OCI-LY7 (cell line): ENCODE data around the gene CFAP161. TPM values are rescaled to one million over a fixed set of nuclear protein-coding genes. Genes with fewer than 3 reads are reported as not detected.

Experiments used
- Bru-seq: library from RNA; stranded (reverse); fragments of 400-500 nt; gene quantifications from one replicate; lab custom pipeline; 2021; lab: Mats Ljungman, UMichigan
- BruChase-seq, 2 experiments: library from RNA; stranded (reverse); fragments of 400-500 nt; gene quantifications; one replicate each; lab custom pipeline; 2021; lab: Mats Ljungman, UMichigan
- BruUV-seq: library from RNA; stranded (reverse); fragments of 400-500 nt; replicated peaks from 2 replicates; lab custom pipeline; 2021; lab: Mats Ljungman, UMichigan
- CTCF ChIA-PET: fragments of 300-600 bp; sonication (Branson Sonifier 250); formaldehyde crosslinking; loops from one replicate; lab custom pipeline; 2022; ENCODE audit warnings: antibody characterized with exemption; ENCODE audit not compliant: unreplicated experiment; lab: Charles Lee
- POLR2A ChIA-PET: fragments of 300-600 bp; sonication (Branson Sonifier 250); formaldehyde crosslinking; loops from one replicate; lab custom pipeline; 2022; ENCODE audit warnings: antibody characterized with exemption; lab: Charles Lee
- DNase-seq: peaks from one replicate; pipeline ENCODE4 v3.0.0-alpha.2; 2015; ENCODE audit warnings: low spot score
- H2AFZ ChIP-seq: fragments of 200-600 bp; sonication (generic), shearing (Covaris generic); 2 replicates; pipeline ENCODE4 v1.6.1; 2014; ENCODE audit warnings: mild to moderate bottlenecking, antibody characterized with exemption, low read length, moderate library complexity
- H3K27ac ChIP-seq: fragments of 200-600 bp; sonication (generic); 2 replicates; pipeline ENCODE4 v1.5.1; 2014; ENCODE audit warnings: mixed run types, low read depth, mild to moderate bottlenecking, moderate library complexity, low read length, inconsistent platforms; ENCODE audit not compliant: poor library complexity, severe bottlenecking
- H3K36me3 ChIP-seq: fragments of 200-600 bp; sonication (generic); 2 replicates; pipeline ENCODE4 v1.6.1; 2014; ENCODE audit warnings: mild to moderate bottlenecking, antibody characterized with exemption, low read length, moderate library complexity, mixed read lengths; ENCODE audit not compliant: insufficient read depth
- H3K4me1 ChIP-seq: fragments of 200-600 bp; sonication (generic); 2 replicates; pipeline ENCODE4 v1.5.1; 2014; ENCODE audit warnings: mild to moderate bottlenecking, low read length; ENCODE audit not compliant: insufficient read depth, poor library complexity, severe bottlenecking
- H3K4me2 ChIP-seq: fragments of 200-600 bp; sonication (generic); 2 replicates; pipeline ENCODE4 v1.6.1; 2014; ENCODE audit warnings: mild to moderate bottlenecking, low read length
- H3K4me3 ChIP-seq: fragments of 200-600 bp; sonication (generic); 2 replicates; pipeline ENCODE4 v1.5.1; 2014; ENCODE audit warnings: mild to moderate bottlenecking, low read depth, low read length; ENCODE audit not compliant: poor library complexity, severe bottlenecking
- H3K79me2 ChIP-seq: fragments of 200-600 bp; sonication (generic); 2 replicates; pipeline ENCODE4 v1.6.1; 2016; ENCODE audit warnings: low read depth, mild to moderate bottlenecking, low read length, moderate library complexity, mixed read lengths; ENCODE audit not compliant: insufficient read depth
- H3K9me2 ChIP-seq: fragments of 200-600 bp; sonication (generic); 2 replicates; pipeline ENCODE4 v1.6.1; 2016; ENCODE audit warnings: mild to moderate bottlenecking, low read length, mixed read lengths; ENCODE audit not compliant: insufficient read depth
- H3K9me3 ChIP-seq: fragments of 200-600 bp; sonication (generic); 2 replicates; pipeline ENCODE4 v1.6.1; 2014; ENCODE audit warnings: mild to moderate bottlenecking, mixed run types, low read length, mixed read lengths
- H4K20me1 ChIP-seq: fragments of 200-600 bp; sonication (generic); 2 replicates; pipeline ENCODE4 v1.6.1; 2014; ENCODE audit warnings: mild to moderate bottlenecking, antibody characterized with exemption, low read length, moderate library complexity, mixed read lengths; ENCODE audit not compliant: insufficient read depth
- CTCF ChIP-seq: fragments of 200-600 bp; sonication (generic); conservative IDR thresholded peaks from 2 replicates; pipeline ENCODE4 v1.5.1; 2014; ENCODE audit warnings: mild to moderate bottlenecking, antibody characterized with exemption, low read length, moderate library complexity, mixed read lengths
- EZH2phosphoT487 ChIP-seq: fragments of 200-600 bp; sonication (generic); IDR thresholded peaks from 2 replicates; pipeline ENCODE4 v1.6.1; 2018; ENCODE audit warnings: low read depth, borderline replicate concordance, mild to moderate bottlenecking, mixed run types, antibody characterized with exemption, low read length, moderate library complexity, mixed read lengths
- intact Hi-C: fragments of 100-400 bp; cut with micrococcal nuclease; formaldehyde crosslinking; loops from one replicate; pipeline ENCODE4 v1.10.0; 2022; ENCODE audit not compliant: unreplicated experiment
- long read RNA-seq: library from polyadenylated mRNA; stranded (forward); transcript quantifications from one replicate; pipeline ENCODE4 v2.0.0, GENCODE V29; 2022
- total RNA-seq, 2 experiments: library from RNA; depleted of rRNA in 1 of 2; stranded (reverse); fragments of >200 nt in 1 of 2; shearing (Covaris generic) in 1 of 2; gene quantifications; 2 replicates each; pipeline ENCODE4 v1.2.3, GENCODE V29; 2014 to 2022

The CFAP161 gene, protein sequence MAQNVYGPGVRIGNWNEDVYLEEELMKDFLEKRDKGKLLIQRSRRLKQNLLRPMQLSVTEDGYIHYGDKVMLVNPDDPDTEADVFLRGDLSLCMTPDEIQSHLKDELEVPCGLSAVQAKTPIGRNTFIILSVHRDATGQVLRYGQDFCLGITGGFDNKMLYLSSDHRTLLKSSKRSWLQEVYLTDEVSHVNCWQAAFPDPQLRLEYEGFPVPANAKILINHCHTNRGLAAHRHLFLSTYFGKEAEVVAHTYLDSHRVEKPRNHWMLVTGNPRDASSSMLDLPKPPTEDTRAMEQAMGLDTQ
- total RNA-seq (2014; rRNA removed; shearing (Covaris generic)) (not detected in 2 replicates), total RNA-seq (2022) (not detected in 2 replicates), Bru-seq, nascent RNA (percentile 12 among the genes with signal in this experiment), BruChase-seq, experiment 1, labeled RNA remaining after a 6-hour chase (percentile 29 among the genes with signal in this experiment), BruChase-seq, experiment 2, labeled RNA remaining after a 2-hour chase (percentile 18 among the genes with signal in this experiment)
- long read RNA-seq, result 0 reads

DNA sequence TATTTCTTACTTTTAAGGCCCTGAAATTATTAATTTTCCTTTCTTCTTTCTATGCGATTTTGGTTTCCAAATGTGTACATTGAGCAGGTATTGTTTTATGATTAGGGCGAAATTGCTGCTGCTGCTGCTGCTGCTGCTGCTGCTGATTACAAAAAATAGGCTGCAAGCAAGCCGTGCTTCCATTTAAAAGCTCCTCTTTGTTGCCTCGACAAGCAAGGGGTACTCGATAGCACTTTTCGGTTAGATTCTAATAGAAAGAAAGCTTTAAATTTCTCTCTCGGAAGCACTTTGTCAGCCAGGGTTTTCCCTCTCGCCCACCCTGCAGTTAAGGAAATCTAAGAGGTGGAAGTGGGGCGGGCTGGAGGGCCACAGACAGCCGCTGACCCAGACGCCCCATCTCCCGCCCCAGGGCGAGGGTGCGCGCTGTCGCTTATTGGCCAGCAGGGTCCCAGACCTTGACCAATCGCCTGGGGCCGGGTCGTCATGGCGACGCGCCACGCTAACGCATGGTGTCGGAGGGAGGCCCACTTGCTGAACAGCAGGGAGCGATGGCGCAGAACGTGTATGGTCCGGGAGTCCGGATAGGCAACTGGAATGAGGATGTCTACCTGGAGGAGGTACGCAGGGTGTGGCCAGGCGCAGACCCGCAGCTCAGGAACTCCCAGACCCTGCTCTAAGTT lies at the start of gene CFAP161:
CFAP161 (plus strand) TSS at position 489 of the 680 bp plus-strand sequence; CDS start at position 549, 60 bp downstream.
- no peaks in the 10 kb centered on the region for H3K36me3 ChIP-seq
- no peaks in the 10 kb centered on the region for H4K20me1 ChIP-seq
- H3K4me3 ChIP-seq, result no peak within 1 kb of the TSS
- no peaks in the 10 kb centered on the region for H3K9me2 ChIP-seq
- H3K4me2 ChIP-seq, result no peak within 1 kb of the TSS
- DNase-seq, result no peak
- no peak for TF ChIP-seq CTCF
- no peak for TF ChIP-seq EZH2phosphoT487
- no peaks in the 10 kb centered on the region for H3K79me2 ChIP-seq
- no peaks in the 10 kb centered on the region for H3K4me1 ChIP-seq
- POLR2A ChIA-PET, result no interaction called here
- H2AFZ ChIP-seq, result no peak within 1 kb of the TSS
- CTCF ChIA-PET, result no interaction called here
- BruUV-seq, result no TSS peak
- no peak within 1 kb of the TSS for H3K27ac ChIP-seq
- H3K9me3 ChIP-seq, result no peaks in the 10 kb centered on the region
- intact Hi-C loops, result no loop called here

GRCh38 chr15:81084716-81085115 lies 49.4 kb upstream of the CFAP161 start:
- no peak overlapping the region for H3K4me3 ChIP-seq
- intact Hi-C loops, result no loop called here
- TF ChIP-seq CTCF (no peak), EZH2phosphoT487 (no peak)
- no peak overlapping the region for H3K4me2 ChIP-seq
- no peaks in the 10 kb centered on the region for H4K20me1 ChIP-seq
- H3K79me2 ChIP-seq, result no peaks in the 10 kb centered on the region
- H3K27ac ChIP-seq, result no peak overlapping the region
- POLR2A ChIA-PET, result no interaction called here
- CTCF ChIA-PET, result no interaction called here
- no peaks in the 10 kb centered on the region for H3K4me1 ChIP-seq
- no peaks in the 10 kb centered on the region for H3K9me2 ChIP-seq
- no peak overlapping the region for H2AFZ ChIP-seq
- H3K36me3 ChIP-seq, result no peaks in the 10 kb centered on the region
- no TSS peak for BruUV-seq
- DNase-seq, result no peak
- no peaks in the 10 kb centered on the region for H3K9me3 ChIP-seq
